ENCODE data around the gene NRG2.

DNA sequence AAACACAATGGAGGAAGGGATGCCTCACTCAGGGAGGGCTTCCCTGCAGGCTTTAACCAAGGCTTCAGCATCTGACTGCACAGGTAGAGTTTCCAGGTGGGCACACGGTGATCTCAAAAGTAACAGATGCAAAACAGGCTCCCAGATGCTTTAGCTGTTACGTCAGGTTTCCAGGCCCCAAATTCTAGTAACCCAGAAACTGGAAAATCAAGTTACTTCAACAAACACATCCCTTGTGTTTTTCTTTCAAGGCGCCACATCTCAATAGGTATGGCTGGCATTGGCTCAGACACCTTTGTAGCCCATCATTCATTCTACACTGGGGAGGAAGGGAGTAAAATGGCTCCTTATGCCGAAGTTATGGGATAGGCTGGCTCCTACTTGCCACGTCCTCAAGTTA is 27.4 kb downstream of the NRG2 start:
- TF ChIP-seq, protein P1, sequence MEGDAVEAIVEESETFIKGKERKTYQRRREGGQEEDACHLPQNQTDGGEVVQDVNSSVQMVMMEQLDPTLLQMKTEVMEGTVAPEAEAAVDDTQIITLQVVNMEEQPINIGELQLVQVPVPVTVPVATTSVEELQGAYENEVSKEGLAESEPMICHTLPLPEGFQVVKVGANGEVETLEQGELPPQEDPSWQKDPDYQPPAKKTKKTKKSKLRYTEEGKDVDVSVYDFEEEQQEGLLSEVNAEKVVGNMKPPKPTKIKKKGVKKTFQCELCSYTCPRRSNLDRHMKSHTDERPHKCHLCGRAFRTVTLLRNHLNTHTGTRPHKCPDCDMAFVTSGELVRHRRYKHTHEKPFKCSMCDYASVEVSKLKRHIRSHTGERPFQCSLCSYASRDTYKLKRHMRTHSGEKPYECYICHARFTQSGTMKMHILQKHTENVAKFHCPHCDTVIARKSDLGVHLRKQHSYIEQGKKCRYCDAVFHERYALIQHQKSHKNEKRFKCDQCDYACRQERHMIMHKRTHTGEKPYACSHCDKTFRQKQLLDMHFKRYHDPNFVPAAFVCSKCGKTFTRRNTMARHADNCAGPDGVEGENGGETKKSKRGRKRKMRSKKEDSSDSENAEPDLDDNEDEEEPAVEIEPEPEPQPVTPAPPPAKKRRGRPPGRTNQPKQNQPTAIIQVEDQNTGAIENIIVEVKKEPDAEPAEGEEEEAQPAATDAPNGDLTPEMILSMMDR (IDR thresholded peaks at IDR 0.05) = no peak
- TF ChIP-seq POLR2AphosphoS5 (IDR thresholded peaks at IDR 0.05) (no peak), POLR2A (IDR thresholded peaks at IDR 0.05) (no peak)

Data from prostate gland (tissue), 2 donors.